WI38 (cell line): Measurements from ENCODE around the gene PPIC.

Experiments
- H3K4me3 ChIP-seq: 2 replicates; pipeline ENCODE4 v1.5.1; 2011; ENCODE audit warnings: low read depth, mild to moderate bottlenecking, control low read depth, low read length
- CTCF ChIP-seq: IDR thresholded peaks from 2 replicates; pipeline ENCODE4 v1.5.1; 2012; ENCODE audit warnings: low read depth, mild to moderate bottlenecking, control low read depth, low read length

PPIC gene

GRCh38 chr5:123012321-123012720 is 24.2 kb downstream of the PPIC start:
- TF ChIP-seq CTCF: no peak
- H3K4me3 ChIP-seq: no peak overlapping the region

- no peak for TF ChIP-seq CTCF
- no peak overlapping the region for H3K4me3 ChIP-seq
Measured at GRCh38 chr5:123007754-123008153, 28.8 kb downstream of the PPIC start.

- H3K4me3 ChIP-seq: no peak overlapping the region
- no peak for TF ChIP-seq CTCF
Measured at GRCh38 chr5:123007182-123007581, 29.3 kb downstream of the PPIC start.

GRCh38 chr5:123001808-123002207 is 34.7 kb downstream of the PPIC start:
- no peak overlapping the region for H3K4me3 ChIP-seq
- no peak for TF ChIP-seq CTCF

- H3K4me3 ChIP-seq: no peak overlapping the region
- TF ChIP-seq CTCF: no peak
Measured at GRCh38 chr5:123000731-123001130, 35.8 kb downstream of the PPIC start.

GRCh38 chr5:122999947-123000563 is 36.5 kb downstream of the PPIC start:
- H3K4me3 ChIP-seq: no peak overlapping the region
- TF ChIP-seq CTCF: no peak; the same call in 1 of the 2 replicates

- H3K4me3 ChIP-seq: no peak overlapping the region
- no peak for TF ChIP-seq CTCF
Measured at GRCh38 chr5:122997294-122997693, 39.2 kb downstream of the PPIC start.
